Measurements from ENCODE around the gene AP1G2. TPM values are rescaled to one million over a fixed set of nuclear protein-coding genes. Genes with fewer than 3 reads are reported as not detected.

AP1G2 gene
- total RNA-seq, 1 experiment from 2014 or later = 69.7 TPM

GRCh38 chr14:23604675-23605170 is 37.1 kb upstream of the AP1G2 start:
- Histone ChIP-seq H3K9me3 (ENCODE audit: low read length) (no peaks in the 10 kb centered on the region), H3K9ac (ENCODE audit: low read length) (no peak overlapping the region), H4K20me1 (ENCODE audit: low read length) (no peaks in the 10 kb centered on the region), H3K27ac (ENCODE audit: low read length) (no peak overlapping the region), H3K9me2 (replicated peaks; ENCODE audit: low read length) (no peaks in the 10 kb centered on the region), H3K27me3 (ENCODE audit: low read length) (peaks cover 34% of the 10 kb centered on the region), H2AFZ (ENCODE audit: low read length) (no peak overlapping the region), H3F3A (ENCODE audit: low read length, unreplicated experiment) (no peaks in the 10 kb centered on the region), H3K4me3 (ENCODE audit: low read length) (no peak overlapping the region), H3K4me2 (ENCODE audit: low read length) (no peak overlapping the region), H3K79me2 (ENCODE audit: low read length) (no peaks in the 10 kb centered on the region), H3K36me3 (ENCODE audit: low read depth, low read length) (no peaks in the 10 kb centered on the region), H3K4me1 (ENCODE audit: insufficient read depth, low read length) (no peaks in the 10 kb centered on the region)
- DNase-seq = no peak
- BruUV-seq (replicated peaks) = no TSS peak
- ATAC-seq = no peak
- intact Hi-C loops (cut with micrococcal nuclease) = no loop called here
- TF ChIP-seq EZH2 (IDR thresholded peaks at IDR 0.05; ENCODE audit: low read length, unreplicated experiment) (no peak), EZH2phosphoT487 (IDR thresholded peaks at IDR 0.05; ENCODE audit: borderline replicate concordance, low read length) (no peak), CTCF (conservative IDR thresholded peaks at IDR 0.05; ENCODE audit: low read depth, low read length) (no peak)
- ChIA-PET CTCF (no interaction called here), POLR2A (ENCODE audit: unreplicated experiment) (no interaction called here)

GRCh38 chr14:23604148-23604547 is 36.6 kb upstream of the AP1G2 start:
- intact Hi-C loops (cut with micrococcal nuclease) = no loop called here
- no peaks in the 10 kb centered on the region for H3F3A ChIP-seq (ENCODE audit: low read length, unreplicated experiment)
- TF ChIP-seq EZH2phosphoT487 (IDR thresholded peaks at IDR 0.05; ENCODE audit: borderline replicate concordance, low read length) = no peak
- no peak for TF ChIP-seq CTCF (conservative IDR thresholded peaks at IDR 0.05; ENCODE audit: low read depth, low read length)
- TF ChIP-seq EZH2 (IDR thresholded peaks at IDR 0.05; ENCODE audit: low read length, unreplicated experiment) = no peak
- no peak overlapping the region for H3K4me3 ChIP-seq (ENCODE audit: low read length)
- no peaks in the 10 kb centered on the region for H3K9me3 ChIP-seq (ENCODE audit: low read length)
- no peaks in the 10 kb centered on the region for H3K79me2 ChIP-seq (ENCODE audit: low read length)
- CTCF ChIA-PET = no interaction called here
- H3K27me3 ChIP-seq (ENCODE audit: low read length) = peaks cover 34% of the 10 kb centered on the region
- no peak overlapping the region for H3K4me2 ChIP-seq (ENCODE audit: low read length)
- no peak overlapping the region for H3K9ac ChIP-seq (ENCODE audit: low read length)
- no peaks in the 10 kb centered on the region for H3K36me3 ChIP-seq (ENCODE audit: low read depth, low read length)
- no peaks in the 10 kb centered on the region for H4K20me1 ChIP-seq (ENCODE audit: low read length)
- H3K9me2 ChIP-seq (replicated peaks; ENCODE audit: low read length) = no peaks in the 10 kb centered on the region
- POLR2A ChIA-PET (ENCODE audit: unreplicated experiment) = no interaction called here
- ATAC-seq (no peak), DNase-seq (no peak)
- H3K4me1 ChIP-seq (ENCODE audit: insufficient read depth, low read length) = no peaks in the 10 kb centered on the region
- H2AFZ ChIP-seq (ENCODE audit: low read length) = no peak overlapping the region
- H3K27ac ChIP-seq (ENCODE audit: low read length) = no peak overlapping the region
- BruUV-seq (replicated peaks) = no TSS peak

- no peaks in the 10 kb centered on the region for H4K20me1 ChIP-seq (ENCODE audit: low read length)
- peaks cover 24% of the 10 kb centered on the region for H3K27me3 ChIP-seq (ENCODE audit: low read length)
- intact Hi-C loops (cut with micrococcal nuclease) = no loop called here
- DNase-seq (no peak), ATAC-seq (no peak)
- POLR2A ChIA-PET (ENCODE audit: unreplicated experiment) = no interaction called here
- H3K4me3 ChIP-seq (ENCODE audit: low read length) = no peak overlapping the region
- no peak for TF ChIP-seq EZH2phosphoT487 (IDR thresholded peaks at IDR 0.05; ENCODE audit: borderline replicate concordance, low read length)
- no peak for TF ChIP-seq CTCF (conservative IDR thresholded peaks at IDR 0.05; ENCODE audit: low read depth, low read length)
- no peak for TF ChIP-seq EZH2 (IDR thresholded peaks at IDR 0.05; ENCODE audit: low read length, unreplicated experiment)
- H3K9me3 ChIP-seq (ENCODE audit: low read length) = no peaks in the 10 kb centered on the region
- H3K9ac ChIP-seq (ENCODE audit: low read length) = no peak overlapping the region
- CTCF ChIA-PET = no interaction called here
- H3K36me3 ChIP-seq (ENCODE audit: low read depth, low read length) = no peaks in the 10 kb centered on the region
- H3K27ac ChIP-seq (ENCODE audit: low read length) = no peak overlapping the region
- H3F3A ChIP-seq (ENCODE audit: low read length, unreplicated experiment) = no peaks in the 10 kb centered on the region
- H2AFZ ChIP-seq (ENCODE audit: low read length) = no peak overlapping the region
- BruUV-seq (replicated peaks) = no TSS peak
- no peaks in the 10 kb centered on the region for H3K79me2 ChIP-seq (ENCODE audit: low read length)
- H3K9me2 ChIP-seq (replicated peaks; ENCODE audit: low read length) = no peaks in the 10 kb centered on the region
- no peak overlapping the region for H3K4me2 ChIP-seq (ENCODE audit: low read length)
- no peaks in the 10 kb centered on the region for H3K4me1 ChIP-seq (ENCODE audit: insufficient read depth, low read length)
Observed at GRCh38 chr14:23603103-23603502, 35.5 kb upstream of the AP1G2 start.

Measured in PC-3 (cell line).